ENCODE data around the gene DAB1.
"Not testable (repeated sequence)": the region's sequence is repeated elsewhere in the genome, so short reads cannot be mapped to it uniquely, and the experiment has no call there.

DAB1 gene

DNA sequence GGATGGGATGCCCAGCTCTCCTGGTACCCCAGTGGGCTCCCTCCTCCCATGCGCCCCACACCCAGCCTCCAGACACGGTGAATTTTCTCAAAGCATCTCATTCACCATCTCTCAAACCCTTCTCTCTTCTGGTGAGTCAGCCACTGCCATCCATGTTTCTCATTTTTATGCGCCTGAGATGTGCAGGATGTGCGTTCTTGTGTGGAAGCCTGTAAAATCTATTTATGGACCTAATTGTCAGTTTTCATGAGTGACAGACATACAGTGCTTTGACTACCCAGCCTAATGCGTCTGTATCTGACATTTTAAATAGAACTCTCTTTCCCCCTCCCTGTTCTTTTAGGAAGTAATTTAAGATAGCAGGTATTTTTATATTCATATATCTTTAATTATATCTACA, 158.8 kb downstream of the DAB1 start:
- DNase-seq, result no peak

DNA sequence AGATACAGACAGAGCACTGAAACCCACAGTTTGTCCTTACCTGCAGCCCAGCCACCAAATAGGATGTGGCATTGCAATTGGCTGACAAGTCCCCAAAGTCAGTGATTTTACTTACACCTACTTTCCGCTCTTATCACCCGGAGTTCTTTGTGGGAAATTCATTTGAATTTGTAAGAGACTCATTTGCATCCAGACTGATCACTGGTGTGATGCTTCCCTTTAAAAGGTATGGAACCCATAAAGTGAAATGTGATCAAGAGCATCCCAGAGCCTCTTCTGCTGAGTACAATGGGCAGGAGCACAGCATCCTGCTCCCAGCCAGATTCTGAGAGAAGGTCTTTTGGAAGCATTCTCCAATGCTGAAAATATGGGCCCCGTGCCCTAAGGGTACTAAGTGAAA, 161.4 kb downstream of the DAB1 start:
- no peak for DNase-seq

DNA sequence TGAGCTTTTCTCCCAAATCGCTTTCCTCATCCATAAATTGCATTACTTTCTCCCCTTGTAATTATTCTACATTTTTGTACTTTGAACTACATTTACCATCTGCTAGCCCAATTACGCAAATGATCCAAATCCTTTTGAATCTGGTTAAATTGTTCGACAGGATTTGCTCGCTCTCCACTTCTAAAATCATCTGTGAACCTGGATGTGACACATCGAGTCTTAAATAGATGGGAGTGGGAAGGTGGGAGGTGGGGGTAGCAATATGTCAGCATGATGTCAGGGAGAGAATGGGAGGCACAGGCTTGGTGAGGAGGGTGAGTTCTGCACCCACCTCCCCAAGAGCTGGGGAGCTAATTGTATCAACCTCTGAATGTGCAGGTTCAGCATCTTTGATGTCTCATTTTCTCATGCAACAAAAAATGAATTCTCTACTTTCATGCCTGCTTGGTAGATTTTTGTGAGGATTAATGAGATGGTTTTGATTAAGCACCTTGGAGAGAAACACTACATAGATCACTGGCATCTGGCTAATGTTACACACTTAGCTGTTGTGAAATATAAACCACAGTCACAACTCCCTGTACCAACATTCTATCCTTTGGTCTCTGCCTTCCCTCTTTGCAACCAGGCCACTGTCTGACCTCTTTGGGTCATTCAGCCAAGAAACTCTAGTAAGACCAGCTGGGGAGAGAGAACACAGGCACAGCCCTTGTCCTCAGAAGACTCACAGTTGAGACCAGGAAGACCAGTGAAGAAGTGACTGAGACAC, 165.1 kb downstream of the DAB1 start:
- no peak for DNase-seq

DNA sequence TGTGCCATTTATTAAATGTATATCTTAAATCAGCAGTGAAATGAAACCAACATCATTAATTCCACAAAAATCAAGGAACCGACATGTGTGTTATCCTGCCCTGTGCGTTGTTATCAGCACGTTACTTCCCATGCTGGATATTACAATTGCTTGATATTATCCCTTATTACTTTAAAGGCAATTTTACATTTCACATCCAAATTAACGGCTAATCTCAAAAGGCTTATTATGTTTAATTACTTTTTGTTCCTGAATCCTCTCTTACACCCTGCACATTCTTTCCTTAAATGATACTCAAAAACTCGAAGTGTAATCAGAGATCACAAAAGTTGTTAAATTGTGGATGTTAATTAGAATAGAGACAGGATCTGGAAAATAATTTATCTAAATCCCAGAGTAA, 167.9 kb downstream of the DAB1 start:
- no peak for DNase-seq

DNA sequence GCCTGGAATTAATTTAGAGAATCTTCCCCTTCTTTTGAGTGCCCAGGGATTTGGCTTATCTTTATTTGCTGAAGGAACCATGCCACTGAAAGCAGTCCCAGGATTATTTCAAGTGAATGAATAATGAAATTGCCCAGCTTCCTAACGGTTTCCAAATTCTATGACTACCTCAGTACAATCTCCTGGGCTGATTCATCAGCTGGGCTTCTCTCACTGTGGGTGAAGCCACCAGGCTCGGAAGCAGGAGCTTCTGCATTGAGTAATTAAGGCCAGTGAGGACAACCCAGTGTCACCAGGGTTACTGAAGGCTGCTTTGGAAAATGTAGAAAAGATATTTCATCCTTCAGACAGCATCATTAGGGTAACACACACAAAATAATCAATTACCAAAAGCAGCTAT, 169.8 kb downstream of the DAB1 start:
- no peak for DNase-seq

DNA sequence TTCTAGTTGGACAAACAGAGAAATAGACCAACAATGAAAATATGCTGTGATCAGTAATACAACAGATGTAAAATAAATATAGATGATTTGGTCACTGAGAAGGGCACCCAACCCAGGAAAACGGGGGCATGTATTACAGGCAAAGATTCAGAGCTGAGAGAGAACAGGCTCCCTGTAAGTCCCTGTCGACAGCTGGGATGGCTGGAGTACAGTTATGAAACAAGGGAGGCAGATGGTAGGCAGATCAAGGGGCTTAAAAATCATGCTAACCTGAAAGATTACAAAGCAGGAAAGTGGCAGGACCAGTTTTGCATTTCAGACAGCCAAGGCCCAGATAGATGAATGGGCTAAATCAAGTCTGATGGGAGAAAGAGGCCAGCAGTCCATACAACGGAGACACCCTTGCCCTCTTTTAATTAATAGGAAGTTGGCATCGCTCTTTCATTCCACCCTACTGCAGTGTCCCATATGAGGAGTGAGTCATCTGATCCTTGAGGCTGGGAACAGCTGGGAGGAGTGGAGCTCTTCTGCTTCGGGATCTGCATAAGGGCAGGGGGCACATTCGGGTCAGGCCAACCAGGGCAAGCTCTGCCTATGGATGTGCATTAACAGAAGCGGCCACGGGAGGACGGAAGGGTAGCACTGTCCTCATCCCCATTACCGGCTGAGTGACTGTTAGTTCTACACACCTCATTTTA, 171.1 kb downstream of the DAB1 start:
- no peak for DNase-seq

DNA sequence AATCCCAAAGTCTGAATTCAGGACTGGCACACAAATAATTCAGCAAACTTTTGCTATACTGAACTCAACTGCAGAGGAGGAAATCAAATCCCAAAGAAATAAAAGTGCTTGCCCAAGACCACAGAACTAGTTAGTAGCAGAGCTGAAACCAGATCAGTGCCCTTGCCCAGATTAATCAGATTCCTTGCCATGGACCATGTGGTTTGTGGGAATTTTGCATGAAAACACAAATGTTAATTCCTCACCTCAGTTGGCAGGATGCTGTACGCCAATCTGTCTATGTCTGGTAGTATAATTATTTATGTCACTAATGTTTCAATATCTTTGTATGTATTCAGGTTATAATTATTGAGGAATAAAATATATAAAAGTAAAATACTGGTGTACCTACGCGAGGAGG, 173.8 kb downstream of the DAB1 start:
- no peak for DNase-seq

DNA sequence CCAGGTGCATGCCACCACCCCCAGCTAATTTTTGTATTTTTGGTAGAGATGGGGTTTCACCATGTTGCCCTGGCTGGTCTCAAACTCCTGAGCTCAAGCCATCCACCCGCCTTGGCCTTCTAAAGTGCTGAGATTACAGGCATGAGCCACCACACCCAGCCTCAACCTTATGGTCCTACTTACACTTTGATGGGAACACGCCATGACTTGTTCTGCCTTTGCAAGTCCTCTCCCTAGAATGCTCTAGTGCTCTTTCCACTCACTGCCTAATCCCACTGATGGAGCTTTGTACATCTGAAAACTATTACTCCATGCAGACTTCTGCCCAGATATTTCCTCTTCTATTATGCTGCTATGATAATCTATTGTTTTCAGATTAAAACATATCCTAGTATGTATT, 174.3 kb downstream of the DAB1 start:
- no peak for DNase-seq

DNA sequence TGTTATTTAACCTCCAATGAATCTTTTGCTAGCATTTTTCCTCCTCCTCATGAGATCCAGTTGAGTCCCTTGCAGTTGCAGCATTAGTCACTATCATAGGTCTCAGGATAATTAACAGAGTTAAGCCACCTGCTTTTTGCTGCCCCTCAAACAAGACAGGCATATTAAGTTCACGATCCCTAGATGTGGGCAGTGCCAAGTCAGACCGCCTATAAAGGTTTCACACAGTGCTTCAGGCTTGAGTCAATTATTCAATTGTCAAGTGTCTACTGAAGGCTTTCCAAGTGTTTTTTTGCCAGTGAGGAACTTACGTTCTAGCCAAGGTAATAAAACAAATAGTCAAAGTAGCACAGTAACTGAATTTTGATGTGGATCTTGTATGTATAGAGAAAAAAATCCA, 175.0 kb downstream of the DAB1 start:
- DNase-seq, result no peak

DNA sequence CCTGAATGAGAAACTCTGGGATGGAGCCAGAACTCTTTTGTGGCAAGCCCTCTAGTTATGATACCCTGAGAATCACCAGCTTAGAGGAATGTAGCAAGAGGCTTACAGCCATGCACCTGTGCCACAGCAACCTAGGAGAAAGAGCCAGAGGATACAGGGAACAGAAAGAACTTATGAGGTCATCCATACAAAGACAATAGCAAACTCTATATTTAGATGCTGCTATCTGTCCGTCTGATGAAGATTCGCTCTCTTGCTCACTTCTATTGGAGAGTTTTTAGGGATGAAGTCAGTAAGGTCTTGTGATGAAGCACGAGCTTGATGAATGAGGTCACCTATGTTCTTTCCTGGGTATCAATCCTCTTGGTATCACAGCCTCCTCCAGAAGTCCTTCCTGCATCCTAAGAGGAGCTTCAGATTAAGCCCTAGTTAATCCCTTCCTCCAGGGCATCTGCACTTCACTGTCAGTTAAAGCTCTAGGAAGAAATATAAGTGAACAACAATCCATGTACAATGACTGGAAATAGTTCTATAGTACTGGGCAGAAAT, 185.6 kb downstream of the DAB1 start:
- DNase-seq, result peak; percentile 2

DNA sequence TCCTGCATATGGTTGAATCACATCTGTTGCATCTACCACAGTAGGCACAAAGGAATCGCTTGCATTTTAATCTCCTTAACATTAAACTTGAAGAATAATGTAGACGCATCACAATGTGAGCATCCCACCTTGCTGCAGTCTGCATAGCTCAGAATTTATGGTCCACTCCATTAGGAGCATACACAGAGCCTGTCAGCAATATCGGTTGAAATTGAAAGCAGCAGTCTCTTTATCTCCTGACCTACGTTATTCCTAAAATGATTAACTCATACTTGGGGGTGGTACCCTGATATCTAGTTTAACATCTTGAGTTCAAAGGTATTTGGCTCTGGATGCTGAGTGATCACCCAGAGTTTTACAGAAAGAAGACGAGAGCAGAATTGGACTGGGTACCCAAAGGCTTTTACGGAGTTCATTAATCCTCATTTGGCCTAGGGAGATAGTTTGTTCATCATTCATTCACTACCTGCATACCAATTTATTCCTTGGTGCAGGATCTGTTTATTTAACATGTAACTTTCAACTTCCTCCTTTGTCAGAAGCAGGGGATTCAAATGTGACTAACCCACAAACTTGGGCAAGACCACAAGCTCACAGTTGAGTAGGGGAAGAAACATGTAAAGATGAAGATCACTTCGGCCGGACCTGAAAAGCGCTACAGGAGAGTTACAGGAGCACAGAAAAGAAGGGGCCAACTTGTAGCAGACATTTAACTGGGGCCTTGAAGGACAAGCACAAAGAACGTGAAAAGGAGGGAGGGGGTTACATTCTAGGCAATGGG, 187.9 kb downstream of the DAB1 start:
- no peak for DNase-seq

DNA sequence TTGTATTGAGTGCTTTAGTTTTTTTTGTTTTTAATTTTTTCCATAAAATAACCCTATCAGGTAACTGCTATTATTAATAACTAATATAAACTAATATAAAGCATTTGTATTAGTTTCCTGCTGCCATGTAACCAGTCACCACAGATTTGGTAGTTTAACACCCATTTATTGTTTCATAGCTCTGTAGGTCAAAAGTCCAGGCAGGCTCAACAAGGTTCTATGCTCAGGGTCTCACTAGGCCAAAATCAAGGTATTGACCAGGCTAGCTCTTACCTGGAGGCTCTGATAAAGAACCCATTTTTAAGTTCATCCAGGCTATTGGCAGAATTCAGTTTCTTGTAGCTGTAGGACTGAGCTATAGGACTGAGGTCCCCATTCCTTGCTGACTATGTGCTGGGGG, 189.4 kb downstream of the DAB1 start:
- DNase-seq, result no peak

DNA sequence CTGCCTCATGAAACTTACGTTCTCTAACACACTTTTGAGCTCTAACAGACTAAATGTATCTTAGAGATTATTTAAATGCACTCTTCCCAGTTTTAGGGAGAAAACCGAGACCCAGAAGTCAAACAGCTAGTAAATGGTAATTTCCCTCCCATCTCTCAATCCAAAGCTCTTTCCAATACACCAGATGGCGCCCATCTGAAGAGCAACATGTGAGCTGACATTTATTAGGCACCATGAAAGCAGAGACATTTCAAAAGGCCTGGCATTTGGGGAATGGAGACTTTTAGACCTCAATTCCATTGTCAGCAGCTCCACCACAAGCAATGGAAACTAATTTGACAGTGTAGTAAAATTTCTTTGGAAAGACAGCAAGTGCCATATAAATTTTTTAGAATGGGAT, 191.4 kb downstream of the DAB1 start:
- DNase-seq, result no peak

DNA sequence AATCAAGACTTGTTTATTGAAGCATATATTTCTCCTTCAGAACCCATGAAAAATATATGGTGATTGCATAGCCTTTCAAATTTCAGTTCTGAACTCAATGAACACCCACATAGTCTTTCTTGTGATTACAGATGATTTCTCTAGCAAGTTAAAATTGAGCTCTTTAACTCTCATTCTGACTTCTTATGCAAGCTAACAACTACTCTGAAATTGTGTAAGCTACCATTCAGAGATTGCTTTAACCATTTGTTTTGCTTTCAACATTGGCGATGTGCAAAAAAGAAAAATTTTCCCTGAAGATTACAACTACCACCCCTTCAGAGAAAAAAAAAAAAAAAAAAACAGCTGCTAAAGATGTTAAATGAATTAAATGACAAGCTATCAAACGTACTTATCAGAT, 193.9 kb downstream of the DAB1 start:
- DNase-seq, result no peak

DNA sequence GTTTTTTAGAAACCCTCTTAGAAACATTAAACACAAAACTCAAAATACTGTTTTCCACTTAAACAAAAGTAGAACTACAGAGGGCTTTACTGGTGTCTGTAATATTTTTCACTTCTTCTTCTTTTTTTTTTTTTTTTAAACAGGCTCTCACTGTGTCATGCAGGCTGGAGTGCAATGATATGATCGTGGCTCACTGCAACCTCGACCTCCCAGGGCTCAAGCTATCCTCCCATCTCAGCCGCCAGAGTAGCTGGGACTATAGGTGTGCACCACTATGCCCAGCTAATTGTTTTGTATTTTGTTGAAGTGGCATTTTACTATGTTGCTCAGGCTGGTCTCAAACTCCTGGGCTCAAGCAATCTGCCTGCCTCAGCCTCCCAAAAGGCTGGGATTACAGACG, 194.8 kb downstream of the DAB1 start:
- no peak for DNase-seq

DNA sequence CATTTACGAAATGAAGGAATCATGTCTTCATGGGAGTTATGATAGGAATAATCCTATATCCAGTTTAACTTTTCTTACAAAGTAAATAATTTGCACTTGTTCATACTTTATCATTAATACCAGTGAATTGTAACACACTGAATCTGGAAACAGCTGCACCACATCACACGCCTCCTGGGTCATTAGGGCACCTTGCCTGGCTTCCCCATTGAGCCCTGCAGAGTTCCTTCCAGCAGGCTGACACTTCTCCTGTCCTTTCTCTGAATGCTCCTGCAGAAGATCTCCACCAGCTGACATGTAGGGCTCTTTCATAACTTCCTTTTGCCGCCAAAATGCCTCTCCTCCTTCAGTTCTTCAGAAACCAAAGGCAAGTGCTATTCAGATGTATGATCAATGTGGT, 201.1 kb downstream of the DAB1 start:
- DNase-seq, result no peak

DNA sequence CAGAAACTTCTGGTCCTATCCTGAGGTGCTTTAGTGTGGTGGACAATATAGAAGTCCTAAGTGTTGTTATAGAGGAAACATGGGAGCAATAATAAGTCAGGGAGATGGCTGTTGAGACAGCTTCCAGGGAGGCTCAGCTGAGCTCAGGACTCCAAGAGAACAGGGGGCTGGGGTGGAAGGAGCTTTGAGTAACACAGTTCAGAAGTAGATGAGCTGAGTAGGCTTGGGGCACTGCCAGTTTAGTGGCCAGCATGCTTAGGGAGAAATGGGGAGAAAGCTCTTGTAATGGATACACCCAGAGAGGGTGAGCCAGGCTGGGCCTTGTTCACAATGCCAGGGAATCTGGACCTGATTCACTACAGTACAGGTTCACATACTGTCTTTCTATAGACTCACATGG, 201.6 kb downstream of the DAB1 start:
- no peak for DNase-seq

DNA sequence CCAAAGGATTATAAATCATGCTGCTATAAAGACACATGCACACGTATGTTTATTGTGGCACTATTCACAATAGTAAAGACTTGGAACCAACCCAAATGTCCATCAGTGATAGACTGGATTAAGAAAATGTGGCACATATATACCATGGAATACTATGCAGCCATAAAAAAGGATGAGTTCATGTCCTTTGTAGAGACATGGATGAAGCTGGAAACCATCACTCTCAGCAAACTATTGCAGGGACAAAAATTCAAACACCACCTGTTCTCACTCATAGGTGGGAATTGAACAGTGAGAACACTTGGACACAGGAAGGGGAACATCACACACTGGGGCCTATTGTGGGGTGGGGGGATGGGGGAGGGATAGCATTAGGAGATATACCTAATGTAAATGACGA, 203.0 kb downstream of the DAB1 start:
- DNase-seq, result not testable (repeated sequence)

DNA sequence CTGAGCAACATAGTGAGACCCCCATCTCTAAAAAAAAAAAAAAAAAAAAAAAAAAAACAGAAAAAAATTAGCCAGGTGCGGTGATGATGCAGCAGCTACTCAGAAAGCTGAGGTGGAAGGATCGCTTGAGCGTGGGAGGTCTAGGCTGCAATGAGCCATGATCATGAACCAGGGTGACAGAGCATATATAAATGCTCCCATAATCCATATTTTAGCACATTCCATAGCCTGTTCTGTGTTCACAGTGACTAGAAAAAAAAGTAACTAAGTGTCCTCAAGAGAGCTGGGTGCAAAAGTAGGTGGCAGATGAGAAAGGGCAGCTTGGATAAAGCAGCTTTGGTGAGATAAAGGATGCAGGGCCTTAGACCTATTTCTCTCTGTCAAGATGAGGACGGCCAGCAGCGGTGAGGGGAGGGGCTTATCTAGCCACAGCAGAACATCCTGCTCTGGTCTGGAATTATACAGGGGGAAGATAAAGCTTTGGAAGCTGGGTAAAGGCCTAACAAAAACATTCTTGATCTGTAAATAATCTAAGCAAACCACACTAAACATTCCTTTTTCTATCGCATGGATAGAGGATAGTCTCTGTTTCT, 205.3 kb downstream of the DAB1 start:
- no peak for DNase-seq

DNA sequence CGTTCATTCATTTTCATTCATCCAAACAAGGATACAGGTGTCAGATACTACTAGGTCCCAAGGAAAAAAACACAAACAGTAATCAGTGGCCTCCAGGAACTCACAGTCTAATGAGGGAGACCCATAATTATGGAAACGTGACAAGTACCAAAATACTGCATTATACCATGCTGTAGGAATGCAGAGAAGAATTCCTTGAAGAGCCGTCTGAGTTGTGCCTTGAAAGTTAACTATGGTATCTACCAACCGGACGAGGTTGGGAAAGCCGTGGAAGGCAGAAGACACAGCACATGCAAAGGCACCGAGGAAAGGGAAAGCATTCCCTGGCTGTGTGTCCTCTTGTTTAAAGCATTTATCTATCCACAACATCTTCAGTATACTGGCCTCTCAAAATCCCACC, 206.0 kb downstream of the DAB1 start:
- DNase-seq, result no peak

DNA sequence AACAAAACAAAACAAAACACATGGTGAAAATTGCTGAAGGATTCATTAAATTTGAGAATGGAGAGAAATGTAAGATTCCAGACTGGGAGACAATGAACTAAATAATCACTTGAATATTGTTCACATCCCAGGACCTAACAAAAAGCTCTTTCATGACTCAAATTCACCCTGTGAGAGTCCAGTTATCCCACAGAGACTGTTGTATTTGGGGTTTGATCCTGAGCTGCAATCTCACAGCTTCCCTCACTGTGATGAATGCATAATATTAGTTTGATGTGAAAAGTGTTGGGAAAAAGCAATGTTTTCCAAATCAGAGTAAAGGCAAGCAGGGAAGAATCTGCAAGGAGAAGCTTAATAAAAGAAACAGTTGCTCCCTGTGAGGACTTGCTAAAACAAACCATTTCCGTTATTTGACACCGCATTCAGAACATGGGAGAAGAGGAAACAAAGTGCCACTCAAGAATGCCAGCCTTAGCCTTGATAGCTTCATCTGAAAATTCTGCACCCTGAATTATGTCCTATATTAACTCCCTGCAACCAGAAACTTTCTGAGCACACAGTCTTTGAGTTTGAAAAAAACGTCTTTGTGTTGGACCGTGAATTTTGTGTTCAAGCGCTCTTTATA, 208.8 kb downstream of the DAB1 start:
- no peak for DNase-seq

DNA sequence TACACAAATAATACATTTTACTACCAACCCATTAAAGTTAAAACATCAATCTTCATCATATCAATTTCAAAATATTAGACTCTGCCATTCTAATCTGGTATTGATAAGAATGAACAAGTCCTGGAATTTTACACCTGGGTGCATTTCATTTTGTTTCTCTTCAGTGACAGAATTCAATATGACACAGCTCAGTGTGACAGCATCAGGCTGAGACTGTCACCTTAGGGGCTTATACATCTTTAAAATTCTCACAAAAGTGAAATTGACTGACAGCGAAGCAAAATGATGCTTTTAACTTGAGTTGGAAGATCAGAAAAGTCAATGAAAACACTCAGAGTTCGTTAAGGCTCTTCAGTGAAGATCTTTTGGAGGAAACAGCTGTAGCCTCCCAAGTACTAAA, 213.0 kb downstream of the DAB1 start:
- no peak for DNase-seq

DNA sequence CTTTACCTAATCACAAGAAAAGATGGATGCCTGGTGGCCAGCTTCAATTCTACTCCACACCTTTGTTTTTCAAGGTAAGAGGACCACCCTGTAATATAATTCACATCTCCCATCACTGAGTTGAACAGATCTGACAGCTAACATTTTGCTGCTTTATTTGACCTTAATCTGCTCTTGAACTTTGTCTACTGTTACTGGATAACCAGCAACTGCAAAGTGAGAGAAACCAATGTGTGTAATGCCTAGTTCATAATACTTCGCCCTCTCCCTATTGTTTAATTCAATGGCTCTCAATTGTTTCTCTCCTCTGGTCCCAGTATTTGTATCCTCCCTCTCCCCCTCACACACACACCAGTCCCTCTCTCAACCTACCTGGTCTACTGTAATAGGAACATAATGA, 214.4 kb downstream of the DAB1 start:
- DNase-seq, result no peak

All from EL (cell line).